Sigmoid colon (tissue), 4 donors: ENCODE results near the gene MVB12B.

Source experiments
- EP300 ChIP-seq, 4 donors: sonication (generic); formaldehyde crosslinking; IDR thresholded peaks; one replicate each; pipeline ENCODE4 v1.6.1; 2017; ENCODE audit warnings: antibody characterized with exemption in 4 of 4
- POLR2A ChIP-seq, 2 donors: fragments of 450-650 bp; IDR thresholded peaks; one replicate each; pipeline ENCODE4 v1.6.1; 2016; ENCODE audit warnings: antibody characterized with exemption in 2 of 2, mild to moderate bottlenecking in 2 of 2, moderate library complexity in 2 of 2
- POLR2AphosphoS5 ChIP-seq, 4 donors: sonication (generic); formaldehyde crosslinking; IDR thresholded peaks; one replicate each; pipeline ENCODE4 v1.6.1; 2017; ENCODE audit warnings: antibody characterized with exemption in 4 of 4
- TF ChIP-seq, protein P1 (sequence below), 4 experiments: fragments of 450-650 bp in 3 of 4; fragments of 200-600 bp in 1 of 4; IDR thresholded peaks; one replicate each; pipeline ENCODE4 v1.5.1; 2016 to 2019; ENCODE audit warnings: antibody characterized with exemption in 4 of 4, mild to moderate bottlenecking in 3 of 4, moderate library complexity in 2 of 4

DNA sequence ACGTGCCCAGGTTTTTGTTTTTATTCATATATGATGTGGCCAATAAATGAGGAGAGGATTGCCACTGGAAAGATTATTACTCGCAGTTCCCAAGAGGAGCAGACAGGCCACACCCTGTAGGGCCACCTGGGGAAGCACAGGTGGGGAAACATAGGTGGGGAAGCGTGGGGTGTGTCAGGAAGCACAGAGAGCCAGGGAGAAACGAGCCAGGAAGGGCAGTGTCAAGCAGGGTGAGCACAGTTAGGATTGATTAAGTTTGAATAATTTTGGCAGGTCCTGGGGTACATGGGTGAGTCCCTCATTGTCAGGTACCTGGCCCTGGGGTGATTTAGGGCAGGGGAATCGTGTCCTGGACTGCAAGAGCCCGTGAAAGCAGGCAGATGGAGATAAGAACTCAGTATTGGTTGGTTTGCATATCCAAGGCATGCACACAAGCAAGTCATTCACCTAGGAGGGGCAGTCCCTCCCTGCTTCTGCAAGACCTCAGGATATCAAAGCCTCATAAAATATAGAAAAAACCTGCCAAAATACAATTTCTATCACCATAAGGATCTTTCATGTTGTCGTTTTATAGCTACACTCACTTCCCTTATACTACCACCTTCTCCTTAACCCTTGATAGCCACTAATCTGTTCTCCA, 22.4 kb downstream of the MVB12B start:
- TF ChIP-seq, protein P1, sequence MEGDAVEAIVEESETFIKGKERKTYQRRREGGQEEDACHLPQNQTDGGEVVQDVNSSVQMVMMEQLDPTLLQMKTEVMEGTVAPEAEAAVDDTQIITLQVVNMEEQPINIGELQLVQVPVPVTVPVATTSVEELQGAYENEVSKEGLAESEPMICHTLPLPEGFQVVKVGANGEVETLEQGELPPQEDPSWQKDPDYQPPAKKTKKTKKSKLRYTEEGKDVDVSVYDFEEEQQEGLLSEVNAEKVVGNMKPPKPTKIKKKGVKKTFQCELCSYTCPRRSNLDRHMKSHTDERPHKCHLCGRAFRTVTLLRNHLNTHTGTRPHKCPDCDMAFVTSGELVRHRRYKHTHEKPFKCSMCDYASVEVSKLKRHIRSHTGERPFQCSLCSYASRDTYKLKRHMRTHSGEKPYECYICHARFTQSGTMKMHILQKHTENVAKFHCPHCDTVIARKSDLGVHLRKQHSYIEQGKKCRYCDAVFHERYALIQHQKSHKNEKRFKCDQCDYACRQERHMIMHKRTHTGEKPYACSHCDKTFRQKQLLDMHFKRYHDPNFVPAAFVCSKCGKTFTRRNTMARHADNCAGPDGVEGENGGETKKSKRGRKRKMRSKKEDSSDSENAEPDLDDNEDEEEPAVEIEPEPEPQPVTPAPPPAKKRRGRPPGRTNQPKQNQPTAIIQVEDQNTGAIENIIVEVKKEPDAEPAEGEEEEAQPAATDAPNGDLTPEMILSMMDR (IDR thresholded peaks at IDR 0.05) = no peak
- TF ChIP-seq POLR2AphosphoS5 (IDR thresholded peaks at IDR 0.05) (no peak), EP300 (IDR thresholded peaks at IDR 0.05) (no peak), POLR2A (IDR thresholded peaks at IDR 0.05) (no peak)
